AG09319 (cell line): Measurements from ENCODE around the gene TBC1D8.
A peak's percentile ranks its signal among the peaks of the same experiment; 100 is the strongest.
"Not testable (repeated sequence)": the region's sequence is repeated elsewhere in the genome, so short reads cannot be mapped to it uniquely, and the experiment has no call there.

ENCODE experiments used
- DNase-seq: peaks from one replicate; pipeline ENCODE4 v3.0.0-alpha.2; 2010; ENCODE audit warnings: low read depth; ENCODE audit errors: extremely low read depth
- TF ChIP-seq, protein P1 (sequence below): IDR thresholded peaks from 2 replicates; pipeline ENCODE4 v1.5.1; 2011; ENCODE audit warnings: low read depth, mild to moderate bottlenecking, inconsistent platforms, low read length, moderate library complexity

Gene TBC1D8

DNA sequence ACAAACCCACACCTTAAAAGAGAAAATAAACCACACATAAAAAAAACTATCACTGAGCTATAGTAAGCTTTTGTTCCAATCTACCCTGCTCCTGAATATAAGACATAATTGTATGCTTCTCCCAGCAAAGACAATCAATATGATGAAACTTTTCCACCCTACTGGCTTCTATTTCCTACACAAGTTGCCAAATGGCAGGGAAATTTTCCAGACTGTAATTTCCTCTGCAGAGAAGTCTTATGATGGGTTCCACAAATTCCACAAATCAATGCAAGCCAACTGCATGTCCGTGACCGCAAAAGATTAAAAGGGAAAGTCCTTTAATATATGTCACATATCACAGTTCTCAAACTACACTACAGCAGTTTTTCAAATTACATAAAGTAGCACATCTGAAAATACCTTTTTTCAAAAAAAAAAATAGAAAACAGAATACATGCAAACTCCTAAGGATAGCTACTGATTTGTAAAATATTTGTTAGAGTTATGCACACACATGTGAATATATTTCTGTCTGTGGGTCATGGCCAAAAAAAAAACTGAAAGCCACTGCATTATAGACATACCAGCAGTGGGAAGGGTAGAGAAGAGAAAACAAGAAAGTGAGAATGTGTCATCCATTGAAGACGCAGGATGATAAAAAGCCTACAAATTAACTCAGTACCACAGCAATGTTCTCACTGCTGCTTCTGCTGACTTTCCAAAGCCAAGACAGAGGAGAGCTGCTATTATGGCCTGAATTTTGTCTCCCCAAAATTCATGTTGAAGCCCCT, 87.6 kb downstream of the TBC1D8 start:
- peak; percentile 69 for DNase-seq
- TF ChIP-seq, protein P1, sequence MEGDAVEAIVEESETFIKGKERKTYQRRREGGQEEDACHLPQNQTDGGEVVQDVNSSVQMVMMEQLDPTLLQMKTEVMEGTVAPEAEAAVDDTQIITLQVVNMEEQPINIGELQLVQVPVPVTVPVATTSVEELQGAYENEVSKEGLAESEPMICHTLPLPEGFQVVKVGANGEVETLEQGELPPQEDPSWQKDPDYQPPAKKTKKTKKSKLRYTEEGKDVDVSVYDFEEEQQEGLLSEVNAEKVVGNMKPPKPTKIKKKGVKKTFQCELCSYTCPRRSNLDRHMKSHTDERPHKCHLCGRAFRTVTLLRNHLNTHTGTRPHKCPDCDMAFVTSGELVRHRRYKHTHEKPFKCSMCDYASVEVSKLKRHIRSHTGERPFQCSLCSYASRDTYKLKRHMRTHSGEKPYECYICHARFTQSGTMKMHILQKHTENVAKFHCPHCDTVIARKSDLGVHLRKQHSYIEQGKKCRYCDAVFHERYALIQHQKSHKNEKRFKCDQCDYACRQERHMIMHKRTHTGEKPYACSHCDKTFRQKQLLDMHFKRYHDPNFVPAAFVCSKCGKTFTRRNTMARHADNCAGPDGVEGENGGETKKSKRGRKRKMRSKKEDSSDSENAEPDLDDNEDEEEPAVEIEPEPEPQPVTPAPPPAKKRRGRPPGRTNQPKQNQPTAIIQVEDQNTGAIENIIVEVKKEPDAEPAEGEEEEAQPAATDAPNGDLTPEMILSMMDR = no peak

GRCh38 chr2:101058386-101058785, 92.8 kb downstream of the TBC1D8 start:
- TF ChIP-seq, protein P1 = no peak

DNA sequence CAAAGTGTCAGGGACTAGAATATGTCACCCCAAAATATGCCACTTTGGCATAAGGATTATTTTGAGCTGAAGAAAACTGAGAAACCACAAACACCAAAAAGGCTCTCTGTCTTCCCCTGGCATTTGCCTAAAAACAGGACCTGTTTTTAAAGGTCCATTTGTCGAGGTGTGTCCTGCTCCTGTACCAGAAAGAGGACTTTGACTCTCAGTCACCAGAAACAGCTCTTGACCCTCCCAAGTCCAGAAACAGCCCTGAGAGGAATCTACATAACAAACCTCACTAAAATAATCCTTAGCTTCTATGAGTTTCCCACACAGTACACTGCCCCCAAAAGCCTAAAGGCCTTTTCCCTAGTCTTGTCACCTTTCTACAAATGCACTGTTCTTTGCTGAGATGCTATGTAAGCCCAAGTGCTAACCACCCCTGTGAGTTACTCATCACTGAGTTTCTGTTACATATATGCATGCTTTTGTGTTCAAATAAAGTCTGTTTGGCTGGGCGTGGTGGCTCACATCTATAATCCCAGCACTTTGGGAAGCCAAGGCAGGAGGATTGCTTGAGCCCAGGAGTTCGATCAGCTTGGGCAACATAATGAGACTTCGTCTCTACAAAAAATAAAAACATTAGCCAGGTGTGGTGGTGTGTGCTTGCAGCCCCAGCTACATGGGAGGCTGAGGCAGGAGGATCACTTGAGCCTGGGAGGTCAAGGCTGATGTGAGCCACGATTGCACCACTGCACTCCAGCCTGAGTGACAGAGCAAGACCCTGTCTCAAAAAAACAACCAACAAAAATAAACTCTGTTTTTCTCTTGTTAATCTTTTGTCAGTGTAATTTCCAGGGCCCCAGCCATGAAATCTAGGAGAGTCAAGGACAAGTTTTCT, 93.9 kb downstream of the TBC1D8 start:
- DNase-seq = no peak
- TF ChIP-seq, protein P1 = no peak

More at GRCh38 chr2:101058386-101058785, 92.8 kb downstream of the TBC1D8 start:
- no peak for DNase-seq

DNA sequence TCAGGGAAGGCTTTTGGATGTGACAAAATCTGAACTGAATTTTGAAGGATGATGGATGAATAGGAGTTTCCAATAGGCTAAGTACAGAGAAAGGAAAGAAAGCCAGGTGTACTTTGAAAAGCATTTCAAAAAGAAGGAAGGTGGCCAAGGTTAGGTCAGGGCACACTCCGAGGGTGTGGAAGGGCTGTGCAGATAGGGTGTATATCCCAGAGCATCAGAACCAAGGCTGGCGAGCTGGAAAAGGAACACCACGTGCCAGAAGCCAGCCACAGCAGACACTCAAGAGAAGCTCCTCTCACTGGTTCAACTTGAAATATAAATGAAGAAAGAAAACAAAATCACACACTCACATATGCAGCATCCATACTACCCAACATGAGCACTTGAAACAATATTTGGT, 98.1 kb downstream of the TBC1D8 start:
- DNase-seq = no peak
- TF ChIP-seq, protein P1 = no peak

- TF ChIP-seq, protein P1 = no peak
- DNase-seq = no peak
Observed at GRCh38 chr2:101052147-101052546, 99.0 kb downstream of the TBC1D8 start.

GRCh38 chr2:101050886-101051285, 100.3 kb downstream of the TBC1D8 start:
- not testable (repeated sequence) for DNase-seq

GRCh38 chr2:101048756-101049155, 102.4 kb downstream of the TBC1D8 start:
- TF ChIP-seq, protein P1 = no peak
- no peak for DNase-seq
